COLO668 (cell line): ENCODE measurements around the gene DUSP14.
"Not testable (repeated sequence)": the region's sequence is repeated elsewhere in the genome, so short reads cannot be mapped to it uniquely, and the experiment has no call there.

Experiments used
- DNase-seq: peaks from one replicate; lab custom pipeline; 2025; ENCODE audit not compliant: unreplicated experiment; lab: John Stamatoyannopoulos, UW

The DUSP14 gene

DNA sequence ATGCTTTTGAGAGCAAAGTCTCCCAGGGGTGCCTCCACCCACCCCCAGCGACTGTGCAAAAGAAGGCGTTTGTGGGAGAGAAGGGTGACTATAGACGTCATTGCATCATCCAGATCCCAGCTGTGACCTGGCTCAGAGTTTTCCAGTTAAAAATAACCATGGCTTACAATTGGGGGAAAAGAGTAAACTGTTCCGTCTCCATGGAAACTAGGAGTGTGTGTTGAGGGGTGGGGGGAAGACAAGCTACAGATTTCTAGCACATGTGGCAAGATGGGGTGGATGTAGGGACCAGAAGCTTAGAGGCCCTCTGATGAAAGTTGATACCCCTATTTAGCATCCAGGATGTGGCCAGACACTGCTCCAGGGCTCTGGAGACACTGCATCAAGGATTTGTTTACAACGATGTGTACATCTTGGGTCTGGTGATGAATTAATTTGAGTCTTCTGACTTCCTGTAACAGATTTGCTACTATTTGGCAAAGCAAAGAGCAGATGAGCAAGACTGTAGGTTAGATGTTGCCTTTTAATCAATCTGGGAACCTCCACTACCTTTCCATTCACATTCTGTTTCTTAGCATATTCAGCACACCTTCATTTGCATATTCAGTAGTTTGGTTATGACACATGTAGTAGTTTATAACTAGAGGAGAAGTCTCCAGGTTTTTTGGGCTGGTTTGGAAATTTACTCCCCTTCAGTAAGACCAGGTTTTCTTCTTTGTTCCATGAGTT is 6.2 kb upstream of the DUSP14 start:
- DNase-seq, result no peak

DNA sequence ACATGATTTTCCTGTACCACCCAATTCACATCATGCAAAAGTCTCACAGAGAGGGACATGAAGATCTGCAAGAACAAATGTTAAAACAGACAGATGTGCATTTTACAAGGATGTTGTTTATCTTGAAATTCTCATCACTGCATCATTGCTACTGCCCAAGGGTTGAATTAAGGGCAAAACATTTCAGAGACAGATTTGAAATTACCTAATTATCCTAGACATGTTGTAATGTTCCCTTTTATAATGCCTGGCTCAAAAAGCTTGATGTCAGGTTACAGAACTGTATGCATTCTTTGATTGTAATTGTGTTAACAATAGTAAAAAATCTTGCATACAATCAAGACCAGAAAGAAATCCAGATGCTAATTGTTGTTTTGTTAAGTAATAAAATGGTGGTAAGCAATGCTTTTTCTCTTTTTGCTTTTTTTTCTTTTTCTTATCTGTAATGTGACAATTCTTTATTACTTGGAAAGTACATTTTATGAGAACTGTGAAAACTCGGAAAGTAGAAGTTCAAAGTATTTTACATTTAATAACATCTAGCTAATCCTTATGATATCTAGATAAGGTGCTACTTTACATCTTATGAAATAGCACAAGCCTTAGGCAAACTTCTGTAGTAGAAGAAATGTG is 3.6 kb upstream of the DUSP14 start:
- no peak for DNase-seq

DNA sequence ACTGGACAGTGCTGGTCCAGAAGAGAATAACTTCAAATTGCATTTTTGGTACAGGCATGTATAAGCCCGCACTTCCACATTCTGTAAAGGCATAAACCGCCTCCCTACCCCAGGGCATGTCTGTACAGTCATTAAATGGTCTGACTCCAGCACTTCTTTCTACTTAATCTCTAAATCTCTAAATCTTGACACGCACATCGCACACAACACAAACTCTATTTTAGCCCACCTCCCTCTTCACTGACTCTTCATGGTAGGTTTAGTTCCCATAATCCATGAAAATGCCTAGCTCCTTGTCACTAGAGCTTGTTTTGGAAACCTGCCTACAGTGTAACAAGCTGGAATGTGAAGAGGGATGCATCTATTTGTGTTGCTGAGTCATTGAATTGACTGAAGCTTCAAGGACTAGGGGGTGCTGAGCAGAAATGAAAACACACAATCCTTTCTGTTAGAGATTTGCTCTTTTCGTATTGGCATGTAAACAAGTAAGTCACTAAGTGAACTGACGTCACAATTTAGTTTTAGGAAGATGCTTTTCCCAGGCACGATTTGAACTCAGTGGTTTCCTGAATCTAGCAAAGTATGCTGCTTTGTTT is 1.6 kb upstream of the DUSP14 start:
- peak; percentile 25 for DNase-seq

DNA sequence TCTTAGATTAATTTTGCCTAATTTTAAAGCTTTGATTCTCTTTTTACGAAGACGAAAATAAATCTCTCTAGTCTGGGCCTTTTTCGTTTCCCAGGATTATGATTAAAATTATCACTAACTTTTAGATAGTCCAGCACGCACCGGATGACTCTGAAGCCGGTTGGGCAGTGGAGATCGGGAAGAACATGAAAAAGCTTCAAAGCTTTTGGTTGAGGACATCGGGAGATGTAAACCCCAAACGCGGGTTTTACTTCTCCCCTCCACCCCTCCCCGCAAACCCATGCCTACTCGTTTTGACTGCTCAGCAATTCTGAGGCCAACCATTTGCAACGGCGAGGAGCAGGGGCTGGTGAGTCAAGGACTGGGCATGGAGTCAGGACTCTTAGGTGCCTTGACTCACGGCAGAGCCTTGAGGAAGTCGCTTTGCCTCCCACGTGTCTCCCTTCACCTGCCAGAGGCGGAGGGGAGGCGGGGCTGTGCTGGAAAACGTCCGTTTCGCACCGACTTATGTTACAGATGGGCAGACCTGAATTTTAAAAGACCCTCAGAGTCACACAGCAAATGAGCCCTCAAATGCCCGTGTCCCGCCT is 989 bp upstream of the DUSP14 start:
- DNase-seq, result peak; percentile 59

DNA sequence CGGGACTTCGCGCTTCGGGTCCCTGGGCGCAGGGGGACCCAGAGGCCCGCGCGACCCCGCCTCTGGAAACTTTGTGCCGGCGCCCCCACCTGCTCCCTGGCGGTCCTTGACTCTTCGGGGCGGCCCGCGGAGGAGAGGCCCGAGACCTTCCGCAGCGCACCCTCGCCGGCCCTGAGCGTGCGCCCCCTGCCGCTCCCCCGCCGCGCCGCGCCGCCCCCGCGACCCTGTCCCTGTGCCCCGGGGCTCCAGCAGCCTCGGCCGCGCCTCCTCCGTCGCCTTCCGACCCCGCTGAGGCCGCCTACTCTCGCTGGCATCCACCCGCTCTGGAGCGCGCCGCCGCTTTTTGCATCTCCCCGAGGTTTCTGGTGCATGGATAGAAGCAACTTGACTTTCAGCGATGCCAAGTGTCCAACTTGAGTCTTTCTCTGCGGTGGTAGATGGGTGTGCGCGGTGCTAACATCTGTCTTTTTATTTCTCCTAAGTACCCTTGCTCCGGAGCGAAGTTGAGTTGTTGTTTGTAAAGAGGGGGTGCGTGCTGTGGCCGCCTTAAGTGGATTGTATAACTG is 414 bp downstream of the DUSP14 start:
- peak; percentile 63 for DNase-seq

DNA sequence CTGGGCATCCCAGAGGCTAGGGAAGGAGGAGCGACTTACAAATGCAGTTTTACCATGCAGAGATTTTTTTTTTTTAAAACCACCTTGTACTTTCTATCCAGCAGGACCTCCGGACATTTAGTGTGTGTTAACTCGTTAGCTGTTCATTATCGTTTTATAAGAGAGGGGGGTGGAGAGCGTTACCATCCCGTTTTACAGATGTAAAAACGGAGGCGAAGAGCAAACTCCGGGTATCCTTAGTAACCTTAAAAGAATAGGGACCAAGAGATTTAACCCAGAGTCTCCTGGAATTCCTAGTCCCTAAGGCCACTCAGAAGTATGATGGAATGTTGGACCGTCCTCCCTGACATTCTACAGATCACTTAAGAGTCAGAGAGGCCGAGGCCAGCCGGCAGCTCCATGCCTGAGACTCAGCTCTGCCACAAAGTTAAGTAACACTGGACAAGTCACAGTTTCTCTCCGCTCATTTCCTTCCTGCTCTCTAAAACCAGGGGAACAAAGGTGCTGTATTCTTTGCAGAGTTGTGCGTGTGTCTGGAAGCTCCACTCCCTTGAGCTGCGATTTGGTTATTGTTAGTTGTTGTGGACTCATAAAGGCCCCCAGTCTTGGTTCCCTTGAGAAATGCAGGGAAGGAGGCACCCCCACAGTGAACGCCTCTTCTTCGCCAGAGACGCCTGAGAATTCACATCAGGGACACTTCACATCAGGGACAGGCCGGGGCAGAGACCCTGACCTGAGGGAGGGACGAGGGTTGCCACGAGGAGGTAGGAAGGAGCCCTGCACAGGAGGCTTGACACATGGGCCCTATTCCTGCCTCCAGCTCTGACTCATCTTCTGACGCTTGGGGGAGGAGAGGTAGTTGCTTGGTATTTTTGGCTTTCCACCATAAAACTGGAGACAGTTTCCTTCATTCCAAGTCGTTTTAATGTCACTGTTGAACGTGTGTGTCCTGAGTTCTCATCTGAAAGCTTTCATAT is 1.2 kb downstream of the DUSP14 start:
- DNase-seq, result peak; percentile 0

DNA sequence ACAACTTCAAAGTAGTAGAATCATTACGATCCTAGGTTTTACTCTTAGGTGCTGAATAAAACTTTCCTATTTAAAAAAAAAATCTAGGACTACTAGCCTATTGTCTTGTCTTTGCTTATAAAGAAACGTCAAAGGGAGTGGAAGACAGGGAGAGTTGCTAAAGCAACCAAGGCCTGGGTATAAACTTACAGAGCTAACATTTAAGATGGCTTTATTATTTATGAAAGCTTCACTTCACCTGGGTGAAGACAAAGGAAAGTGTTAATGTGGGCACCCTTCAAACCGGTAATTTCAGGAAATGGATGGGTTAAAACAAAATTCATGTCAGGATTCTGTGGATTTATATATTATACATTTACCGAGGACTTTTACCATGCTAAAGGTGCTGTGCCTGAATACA is 2.5 kb downstream of the DUSP14 start:
- DNase-seq, result no peak

DNA sequence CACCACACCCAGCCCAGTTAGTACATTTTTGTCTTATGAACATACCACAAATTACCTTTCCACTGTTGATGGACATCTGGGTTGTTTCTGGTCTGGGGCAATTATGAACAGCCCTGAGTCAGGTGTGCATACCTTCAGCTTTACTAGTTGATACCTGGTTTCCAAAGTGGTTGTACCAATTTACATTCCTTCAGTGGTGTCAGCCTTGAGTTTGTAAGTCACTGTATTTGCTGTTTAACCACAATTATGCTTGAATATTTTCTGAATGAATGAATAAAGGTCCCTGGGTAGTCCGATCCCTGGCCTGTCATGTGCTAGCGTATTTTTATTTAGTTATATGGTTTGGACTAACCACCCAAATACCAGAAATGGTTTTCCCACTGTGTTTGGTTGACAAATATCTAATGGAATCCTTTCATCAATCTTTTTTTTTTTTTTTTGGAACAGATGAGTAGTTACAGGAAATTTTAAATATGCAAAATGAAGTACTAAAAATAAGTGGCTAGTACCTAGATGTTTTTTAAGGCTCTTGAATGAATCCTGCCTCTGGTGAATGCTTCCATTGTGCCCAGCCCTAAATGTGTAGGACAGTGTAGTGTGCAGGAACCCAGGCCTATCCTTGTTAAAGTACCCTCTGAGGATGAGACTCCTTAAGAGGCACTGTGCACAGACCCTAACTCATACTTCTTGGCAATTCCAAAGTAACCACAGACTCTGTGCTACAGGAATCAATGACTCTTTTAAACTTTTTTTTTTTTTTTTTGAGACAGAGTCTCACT is 3.7 kb downstream of the DUSP14 start:
- DNase-seq, result no peak

DNA sequence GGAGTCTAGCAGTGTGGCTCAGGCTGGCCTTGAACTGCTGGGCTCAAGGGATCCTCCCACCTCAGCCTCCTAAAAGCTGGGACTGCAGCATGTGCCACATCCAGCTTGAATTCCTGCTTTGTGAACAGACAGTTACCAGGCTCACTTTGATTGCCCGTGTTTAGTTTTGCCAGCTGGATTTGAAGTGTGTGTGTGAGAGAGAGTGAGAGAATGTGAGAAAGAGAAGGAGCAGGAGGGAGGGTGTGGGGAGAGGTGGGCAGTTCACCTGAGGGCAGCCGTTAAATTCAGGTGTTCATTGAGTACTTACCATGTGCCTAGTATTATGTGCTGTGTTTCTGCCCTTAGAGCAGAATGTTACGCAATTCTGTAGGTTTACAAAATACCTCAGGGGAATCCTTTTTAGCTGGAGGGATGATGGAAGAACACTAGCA is 4.7 kb downstream of the DUSP14 start:
- DNase-seq, result no peak

DNA sequence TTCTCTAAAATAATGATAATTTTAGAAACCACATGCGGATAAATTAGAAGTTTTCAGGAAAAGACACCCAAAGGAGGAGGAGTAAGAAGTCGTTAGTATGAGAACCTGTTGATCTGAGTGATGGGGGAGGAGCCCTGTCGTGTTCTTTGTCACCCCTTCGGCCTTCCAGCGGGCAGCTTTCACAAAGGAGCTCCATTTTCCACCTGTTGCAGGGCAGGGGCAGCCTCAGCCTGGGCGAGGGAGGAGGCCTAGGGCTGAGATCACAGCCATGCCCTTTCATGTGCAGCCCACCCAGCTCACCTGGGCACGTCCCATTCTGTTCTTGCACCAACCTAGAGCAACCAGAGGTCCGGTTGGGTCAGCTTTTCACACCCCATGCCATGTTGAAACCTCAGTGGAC is 5.3 kb downstream of the DUSP14 start:
- no peak for DNase-seq

DNA sequence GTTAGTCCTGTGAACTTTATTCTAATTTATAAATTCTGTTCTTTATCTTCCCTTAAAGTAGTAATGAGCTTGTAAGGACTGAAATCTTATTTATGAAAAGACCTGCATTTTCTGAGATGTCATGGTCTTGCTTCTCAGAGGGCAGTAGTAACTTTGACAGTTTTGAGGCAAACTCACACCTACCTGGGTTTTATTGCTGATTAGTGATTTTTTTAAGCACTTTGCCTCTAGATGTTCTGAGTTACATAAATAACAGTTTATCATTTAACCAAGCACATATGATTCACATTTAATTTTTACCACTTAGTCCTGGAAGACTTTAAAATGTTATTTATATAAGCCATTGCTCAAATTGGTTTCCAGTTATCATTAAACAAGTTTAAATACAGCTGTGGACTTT is 10.7 kb downstream of the DUSP14 start:
- no peak for DNase-seq

DNA sequence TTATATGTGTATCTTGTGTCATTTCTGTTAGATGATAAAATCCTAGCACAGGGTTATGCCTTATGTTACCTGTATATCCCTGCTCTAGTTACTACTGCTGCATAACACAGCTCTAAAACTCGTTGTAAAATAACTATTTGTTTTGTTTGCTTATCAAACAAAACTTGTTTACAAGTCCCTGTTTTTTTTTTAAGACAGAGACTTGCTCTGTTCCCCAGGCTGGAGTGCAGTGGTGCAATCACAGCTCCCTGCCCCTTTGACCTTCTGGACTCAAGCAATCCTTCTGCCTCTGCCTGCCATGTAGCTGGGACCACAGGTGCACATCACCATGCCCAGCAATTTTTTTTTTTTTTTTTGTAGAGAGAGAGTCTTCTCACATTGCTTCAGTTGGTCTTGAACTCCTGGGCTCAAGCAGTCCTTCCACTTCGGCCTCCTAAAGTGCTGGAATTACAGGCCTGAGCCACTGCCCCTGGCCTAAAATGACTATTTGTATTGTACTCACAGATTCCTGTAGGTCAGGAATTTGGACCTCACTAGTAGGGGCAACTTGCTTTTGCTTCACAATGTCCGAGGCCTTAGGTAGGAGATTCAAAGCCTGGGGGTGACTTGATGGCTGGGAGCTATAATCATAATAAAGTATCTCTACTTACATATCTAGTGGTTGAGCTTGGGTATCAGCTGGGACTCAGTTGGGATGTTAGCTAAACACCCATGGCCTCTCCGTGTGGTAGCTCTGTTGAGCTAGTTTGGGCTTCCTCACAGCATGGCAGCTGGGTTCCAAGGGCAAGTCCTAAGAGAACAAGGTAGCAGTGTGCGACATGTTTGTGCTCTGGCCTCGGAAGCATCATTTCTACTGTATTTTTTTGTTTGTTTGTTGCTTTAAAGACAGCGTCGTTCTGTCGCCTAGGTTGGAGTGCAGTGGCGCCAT is 12.6 kb downstream of the DUSP14 start:
- no peak for DNase-seq

DNA sequence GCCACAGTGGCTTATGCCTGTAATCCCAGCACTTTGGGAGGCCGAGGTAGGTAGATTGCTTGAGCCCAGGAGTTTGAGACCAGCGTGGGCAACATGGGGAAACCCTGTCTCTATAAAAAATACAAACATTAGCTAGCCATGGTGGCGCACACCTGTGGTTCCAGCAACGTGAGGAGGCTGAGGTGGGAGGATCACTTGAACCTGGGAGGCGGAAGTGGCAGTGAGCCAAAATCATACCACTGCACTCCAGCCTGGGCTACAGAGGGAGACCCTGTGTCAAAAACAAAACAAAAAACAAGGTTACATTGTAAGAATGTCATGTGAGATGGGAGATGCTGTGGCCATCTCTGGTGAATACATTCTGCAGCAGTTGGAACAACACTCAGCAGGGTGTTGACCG is 13.5 kb downstream of the DUSP14 start:
- DNase-seq, result no peak

DNA sequence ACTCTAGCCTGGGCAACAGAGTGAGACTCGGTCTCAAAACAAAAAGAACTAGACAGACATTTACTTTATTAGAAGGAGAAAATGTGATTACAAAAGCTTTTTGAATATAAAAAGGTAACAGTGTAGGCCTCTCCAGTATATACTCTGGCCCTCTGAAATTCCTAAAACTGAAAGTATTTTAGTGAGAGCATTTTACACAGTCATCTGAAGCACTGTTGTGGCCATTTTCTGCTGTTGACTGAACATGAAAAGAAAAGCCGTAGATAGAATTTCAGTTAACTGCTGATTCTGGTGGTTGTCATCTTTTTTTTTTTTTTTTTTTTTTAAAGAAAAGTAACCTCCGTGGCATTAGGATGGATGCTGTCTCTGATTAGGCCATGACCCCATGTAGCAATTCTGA is 15.6 kb downstream of the DUSP14 start:
- no peak for DNase-seq

DNA sequence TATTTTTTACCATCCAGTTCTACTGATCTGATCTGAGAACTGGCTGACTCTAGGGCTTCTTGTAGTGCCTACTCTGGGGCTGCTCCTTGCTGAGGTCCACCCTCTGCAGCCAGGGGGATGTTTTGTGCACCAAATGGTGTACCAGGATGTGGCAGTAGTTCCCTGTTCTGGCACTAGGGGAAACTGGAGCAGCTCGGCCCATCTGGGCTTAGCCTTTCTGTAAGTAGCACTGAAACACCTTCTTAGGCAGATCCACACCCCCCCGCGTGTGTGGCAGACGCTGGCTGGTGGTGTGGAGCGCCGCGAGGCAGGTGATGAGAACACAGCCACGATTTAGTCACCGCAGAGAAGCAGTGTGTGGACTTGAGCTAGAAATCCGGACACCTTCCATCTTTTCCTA is 17.0 kb downstream of the DUSP14 start:
- DNase-seq, result peak; percentile 2

DNA sequence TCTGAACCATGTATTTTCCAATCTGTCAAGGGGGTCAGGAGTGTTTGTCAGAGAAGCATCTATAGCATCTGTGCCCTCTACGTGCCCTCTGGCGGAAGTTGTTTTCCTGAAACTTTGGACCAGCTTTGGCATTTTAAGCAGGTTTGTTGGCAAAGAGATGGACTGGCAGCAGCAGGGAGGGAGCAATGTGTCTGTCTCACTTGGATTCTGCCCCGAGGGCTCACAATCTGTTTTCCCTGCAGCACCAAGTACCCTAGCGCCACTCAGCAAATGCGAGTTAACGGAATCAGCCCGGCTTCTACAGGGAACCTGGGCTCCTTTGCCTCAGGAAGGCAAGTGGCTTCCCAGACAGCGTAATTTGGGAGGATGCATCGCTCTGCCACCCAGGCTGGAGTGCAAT is 17.4 kb downstream of the DUSP14 start:
- no peak for DNase-seq

DNA sequence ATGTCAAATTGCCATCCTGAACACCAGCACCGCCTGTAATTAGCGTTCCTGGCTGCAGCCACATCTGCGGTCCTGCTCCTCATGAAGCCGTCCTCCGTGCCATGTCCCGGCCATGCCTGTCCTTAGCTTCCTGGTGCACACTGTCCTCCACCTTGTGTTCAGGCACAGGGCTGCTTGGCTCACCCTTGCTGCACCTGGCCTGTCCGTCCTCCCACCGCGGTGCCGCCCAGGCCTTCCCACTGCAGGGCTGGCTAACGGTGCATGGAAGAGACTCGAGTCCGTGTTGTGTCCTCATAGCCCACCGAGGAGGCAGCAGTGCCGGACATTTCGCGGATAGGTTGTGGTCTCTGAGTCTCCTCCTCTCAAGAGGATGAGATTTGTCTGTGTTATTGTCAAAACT is 20.4 kb downstream of the DUSP14 start:
- DNase-seq, result no peak

DNA sequence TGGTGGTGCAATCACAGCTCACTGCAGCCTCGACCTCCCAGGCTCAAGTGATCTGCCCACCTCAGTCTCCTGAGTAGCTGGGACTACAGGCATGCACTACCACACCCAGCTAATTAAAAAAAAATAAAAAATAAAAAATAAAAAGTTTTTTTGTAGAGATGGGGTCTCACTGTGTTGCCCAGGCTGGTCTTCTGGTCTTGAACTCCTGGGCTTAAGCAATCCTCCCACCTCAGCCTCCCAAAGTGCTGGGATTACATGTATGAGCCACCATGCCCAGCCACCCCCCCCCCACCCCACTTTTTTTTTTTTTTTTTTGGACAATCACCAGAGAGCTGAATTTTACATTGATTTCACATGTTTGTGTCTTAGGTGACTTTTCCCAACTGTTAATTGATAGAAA is 22.0 kb downstream of the DUSP14 start:
- DNase-seq, result not testable (repeated sequence)
